ENCODE measurements around the gene TMEM101. TPM values are rescaled to one million over a fixed set of nuclear protein-coding genes. Genes with fewer than 3 reads are reported as not detected.

TMEM101 gene
- total RNA-seq (2022) (25.6 and 26.1 TPM in 2 replicates), Bru-seq, nascent RNA (percentile 62 among the genes with signal in this experiment), BruChase-seq, experiment 1, labeled RNA remaining after a 6-hour chase (percentile 82 among the genes with signal in this experiment), BruChase-seq, experiment 2, labeled RNA remaining after a 2-hour chase (percentile 70 among the genes with signal in this experiment)
- long read RNA-seq, transcript TMEM101-201 (4 exons, 1,536 nt), result major isoform, 51 of 58 reads
- long read RNA-seq, partial matches to known transcripts, result 0 of 58 reads
- long read RNA-seq, other reads (novel, unspliced or antisense), result 6 of 58 reads

DNA sequence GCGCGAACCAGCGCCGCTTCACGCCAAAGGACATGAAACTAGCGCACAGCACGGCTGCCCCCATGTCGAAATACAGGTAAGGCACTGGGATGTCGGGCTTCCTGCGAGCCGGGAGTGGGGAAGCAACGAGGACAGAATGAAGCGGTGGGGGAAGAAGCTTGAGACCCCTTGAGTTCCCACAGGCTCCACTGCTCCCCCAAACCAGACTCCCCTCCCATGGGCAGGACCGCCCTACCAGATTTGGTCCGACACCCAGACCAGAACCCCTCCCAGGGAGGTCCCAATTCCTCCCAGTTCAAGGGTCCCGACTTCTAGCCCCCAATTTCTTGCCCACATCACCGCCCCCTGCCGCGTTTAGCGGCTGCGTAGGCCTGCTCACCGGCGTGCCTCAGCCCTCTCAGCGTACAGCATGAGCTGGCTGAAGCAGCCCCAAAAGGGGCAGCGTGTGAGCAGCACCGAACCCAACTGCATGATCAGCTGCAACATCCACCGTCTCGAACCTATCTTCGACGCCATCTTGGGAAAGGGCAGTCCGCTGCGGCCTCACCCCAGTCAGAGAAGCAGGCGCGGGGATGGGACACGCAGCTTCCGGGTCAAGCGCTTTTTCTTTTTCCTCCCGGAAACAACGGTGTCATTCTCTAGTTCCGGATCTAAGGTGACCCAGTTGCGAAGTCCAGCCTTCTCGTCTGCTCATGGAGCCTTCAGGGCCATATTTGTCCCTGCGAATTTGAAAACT is at the start of gene TMEM101:
Gene TMEM101 (minus strand): TSS at position 527 of the 736 bp plus-strand sequence. CDS start 11 bp downstream, at position 516.
- CTCF ChIA-PET, result interaction anchor here (0.6 kb wide), 1 partner anchor 1096 kb away, joined by 3 read pairs; no protein-coding TSS in a partner anchor
- POLR2A ChIA-PET, result interaction anchor here (0.6 to 1.4 kb wide), 14 partner anchors 8 to 1223 kb away, joined by 3 to 10 read pairs (median 3); partner anchors contain the start of genes G6PC3 and LSM12
- BruUV-seq (replicated peaks), result TSS peak; percentile 42
- Mint-ChIP-seq H3K36me3 (ENCODE audit: insufficient read depth, unreplicated experiment) (peaks cover 22% of the 10 kb centered on the region), H3K27ac (ENCODE audit: low read depth, unreplicated experiment) (peak within 1 kb of the TSS; percentile 98), H3K9me3 (ENCODE audit: unreplicated experiment) (no peaks in the 10 kb centered on the region), H3K4me1 (ENCODE audit: insufficient read depth, unreplicated experiment) (no peaks in the 10 kb centered on the region), H3K27me3 (ENCODE audit: insufficient read depth, unreplicated experiment) (no peaks in the 10 kb centered on the region), H3K4me3 (ENCODE audit: unreplicated experiment) (peak within 1 kb of the TSS; percentile 96)
- intact Hi-C loops (cut with micrococcal nuclease), result no loop called here
- DNase-seq (ENCODE audit: unreplicated experiment), result peak; percentile 94
- TF ChIP-seq, protein P1, sequence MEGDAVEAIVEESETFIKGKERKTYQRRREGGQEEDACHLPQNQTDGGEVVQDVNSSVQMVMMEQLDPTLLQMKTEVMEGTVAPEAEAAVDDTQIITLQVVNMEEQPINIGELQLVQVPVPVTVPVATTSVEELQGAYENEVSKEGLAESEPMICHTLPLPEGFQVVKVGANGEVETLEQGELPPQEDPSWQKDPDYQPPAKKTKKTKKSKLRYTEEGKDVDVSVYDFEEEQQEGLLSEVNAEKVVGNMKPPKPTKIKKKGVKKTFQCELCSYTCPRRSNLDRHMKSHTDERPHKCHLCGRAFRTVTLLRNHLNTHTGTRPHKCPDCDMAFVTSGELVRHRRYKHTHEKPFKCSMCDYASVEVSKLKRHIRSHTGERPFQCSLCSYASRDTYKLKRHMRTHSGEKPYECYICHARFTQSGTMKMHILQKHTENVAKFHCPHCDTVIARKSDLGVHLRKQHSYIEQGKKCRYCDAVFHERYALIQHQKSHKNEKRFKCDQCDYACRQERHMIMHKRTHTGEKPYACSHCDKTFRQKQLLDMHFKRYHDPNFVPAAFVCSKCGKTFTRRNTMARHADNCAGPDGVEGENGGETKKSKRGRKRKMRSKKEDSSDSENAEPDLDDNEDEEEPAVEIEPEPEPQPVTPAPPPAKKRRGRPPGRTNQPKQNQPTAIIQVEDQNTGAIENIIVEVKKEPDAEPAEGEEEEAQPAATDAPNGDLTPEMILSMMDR (IDR thresholded peaks at IDR 0.05; ENCODE audit: unreplicated experiment), result no peak

- no peak for DNase-seq (ENCODE audit: unreplicated experiment)
- peaks cover 23% of the 10 kb centered on the region for H3K4me1 Mint-ChIP-seq (ENCODE audit: insufficient read depth, unreplicated experiment)
- POLR2A ChIA-PET, result interaction anchor here (1.2 kb wide), 1 partner anchor 91 kb away, joined by 3 read pairs; no protein-coding TSS in a partner anchor
- no peaks in the 10 kb centered on the region for H3K9me3 Mint-ChIP-seq (ENCODE audit: unreplicated experiment)
- intact Hi-C loops (cut with micrococcal nuclease), result no loop called here
- H3K4me3 Mint-ChIP-seq (ENCODE audit: unreplicated experiment), result peak overlapping the region; percentile 21
- TF ChIP-seq, protein P1 (IDR thresholded peaks at IDR 0.05; ENCODE audit: unreplicated experiment), result no peak
- TSS peak; percentile 11 for BruUV-seq (replicated peaks)
- no peaks in the 10 kb centered on the region for H3K27me3 Mint-ChIP-seq (ENCODE audit: insufficient read depth, unreplicated experiment)
- peaks cover 61% of the 10 kb centered on the region for H3K36me3 Mint-ChIP-seq (ENCODE audit: insufficient read depth, unreplicated experiment)
- CTCF ChIA-PET, result interaction anchor here (0.6 to 0.8 kb wide), 2 partner anchors 51 to 171 kb away, joined by 4 to 5 read pairs; no protein-coding TSS in a partner anchor
- H3K27ac Mint-ChIP-seq (ENCODE audit: low read depth, unreplicated experiment), result peak overlapping the region; percentile 27
Observed at GRCh38 chr17:44063704-44064639, 49.2 kb upstream of the TMEM101 start.

GRCh38 chr17:44062871-44063270 is 48.1 kb upstream of the TMEM101 start:
- Mint-ChIP-seq H3K36me3 (ENCODE audit: insufficient read depth, unreplicated experiment) (peaks cover 72% of the 10 kb centered on the region), H3K4me1 (ENCODE audit: insufficient read depth, unreplicated experiment) (peaks cover 18% of the 10 kb centered on the region), H3K4me3 (ENCODE audit: unreplicated experiment) (no peak overlapping the region), H3K27me3 (ENCODE audit: insufficient read depth, unreplicated experiment) (no peaks in the 10 kb centered on the region), H3K27ac (ENCODE audit: low read depth, unreplicated experiment) (peak overlapping the region; percentile 27), H3K9me3 (ENCODE audit: unreplicated experiment) (no peaks in the 10 kb centered on the region)
- TF ChIP-seq, protein P1 (IDR thresholded peaks at IDR 0.05; ENCODE audit: unreplicated experiment), result no peak
- CTCF ChIA-PET, result interaction anchor here (0.7 kb wide), 1 partner anchor 131 kb away, joined by 3 read pairs; no protein-coding TSS in a partner anchor
- DNase-seq (ENCODE audit: unreplicated experiment), result no peak
- POLR2A ChIA-PET, result interaction anchor here (0.6 kb wide), 1 partner anchor 12 kb away, joined by 3 read pairs; no protein-coding TSS in a partner anchor
- intact Hi-C loops (cut with micrococcal nuclease), result no loop called here
- no TSS peak for BruUV-seq (replicated peaks)
